ENCODE results near the gene WIPF3.

- TF ChIP-seq CTCF (IDR thresholded peaks at IDR 0.05) (no peak), POLR2AphosphoS5 (IDR thresholded peaks at IDR 0.05) (no peak), POLR2A (IDR thresholded peaks at IDR 0.05) (no peak)
These were observed 47.5 kb downstream of the WIPF3 start for GRCh38 chr7:29853789-29854188.

Measured in gastroesophageal sphincter (tissue), 3 donors.